GM12873 (cell line): ENCODE data around the gene LAMA3.

Source experiments
- TF ChIP-seq, protein P1 (sequence below): IDR thresholded peaks from 2 replicates; pipeline ENCODE4 v1.5.1; 2012; ENCODE audit warnings: low read depth, mild to moderate bottlenecking, moderate library complexity, low read length, control low read depth; ENCODE audit not compliant: insufficient read depth; ENCODE audit errors: missing control alignments

Gene LAMA3

DNA sequence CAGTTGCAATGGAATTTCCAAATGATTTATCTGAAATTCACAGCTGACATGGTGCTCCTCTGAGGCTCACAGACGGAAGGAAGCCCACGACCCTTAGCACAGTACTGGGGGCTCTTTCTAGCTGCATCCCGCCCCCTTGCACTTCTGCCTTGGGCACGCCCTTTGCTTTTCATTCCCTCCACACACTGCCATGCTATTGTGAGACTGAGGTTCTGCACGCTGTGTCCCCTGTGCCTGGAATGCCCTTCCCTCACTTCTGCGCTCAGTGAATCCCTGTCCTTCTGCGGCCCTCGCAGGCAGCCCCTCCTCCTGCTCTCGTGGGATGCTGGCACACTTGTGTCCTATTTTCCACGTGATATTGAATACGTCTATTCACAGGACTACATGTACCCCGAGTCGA, 189.9 kb downstream of the LAMA3 start:
- TF ChIP-seq, protein P1, sequence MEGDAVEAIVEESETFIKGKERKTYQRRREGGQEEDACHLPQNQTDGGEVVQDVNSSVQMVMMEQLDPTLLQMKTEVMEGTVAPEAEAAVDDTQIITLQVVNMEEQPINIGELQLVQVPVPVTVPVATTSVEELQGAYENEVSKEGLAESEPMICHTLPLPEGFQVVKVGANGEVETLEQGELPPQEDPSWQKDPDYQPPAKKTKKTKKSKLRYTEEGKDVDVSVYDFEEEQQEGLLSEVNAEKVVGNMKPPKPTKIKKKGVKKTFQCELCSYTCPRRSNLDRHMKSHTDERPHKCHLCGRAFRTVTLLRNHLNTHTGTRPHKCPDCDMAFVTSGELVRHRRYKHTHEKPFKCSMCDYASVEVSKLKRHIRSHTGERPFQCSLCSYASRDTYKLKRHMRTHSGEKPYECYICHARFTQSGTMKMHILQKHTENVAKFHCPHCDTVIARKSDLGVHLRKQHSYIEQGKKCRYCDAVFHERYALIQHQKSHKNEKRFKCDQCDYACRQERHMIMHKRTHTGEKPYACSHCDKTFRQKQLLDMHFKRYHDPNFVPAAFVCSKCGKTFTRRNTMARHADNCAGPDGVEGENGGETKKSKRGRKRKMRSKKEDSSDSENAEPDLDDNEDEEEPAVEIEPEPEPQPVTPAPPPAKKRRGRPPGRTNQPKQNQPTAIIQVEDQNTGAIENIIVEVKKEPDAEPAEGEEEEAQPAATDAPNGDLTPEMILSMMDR, result no peak

DNA sequence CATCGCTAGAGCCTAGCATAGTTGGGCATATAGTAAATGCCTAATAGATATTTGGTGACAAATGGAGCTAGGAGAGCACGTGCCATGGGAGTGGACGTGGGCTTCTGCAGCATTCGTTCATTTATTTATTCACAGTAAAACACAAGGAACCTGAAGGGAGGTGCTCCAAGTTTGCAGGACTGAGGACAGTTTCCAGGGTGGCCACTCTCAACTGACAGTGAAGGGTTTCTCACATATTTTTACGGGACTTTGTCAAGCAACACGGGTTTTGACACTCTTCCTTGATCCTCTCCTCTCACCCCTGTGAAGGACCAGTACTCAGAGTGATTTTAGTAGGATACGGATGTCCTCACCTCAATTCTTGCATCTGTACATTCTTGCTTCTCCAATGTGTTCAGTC, 190.3 kb downstream of the LAMA3 start:
- TF ChIP-seq, protein P1, result no peak

- TF ChIP-seq, protein P1, result no peak
These were observed 190.8 kb downstream of the LAMA3 start for GRCh38 chr18:23879966-23880565.

DNA sequence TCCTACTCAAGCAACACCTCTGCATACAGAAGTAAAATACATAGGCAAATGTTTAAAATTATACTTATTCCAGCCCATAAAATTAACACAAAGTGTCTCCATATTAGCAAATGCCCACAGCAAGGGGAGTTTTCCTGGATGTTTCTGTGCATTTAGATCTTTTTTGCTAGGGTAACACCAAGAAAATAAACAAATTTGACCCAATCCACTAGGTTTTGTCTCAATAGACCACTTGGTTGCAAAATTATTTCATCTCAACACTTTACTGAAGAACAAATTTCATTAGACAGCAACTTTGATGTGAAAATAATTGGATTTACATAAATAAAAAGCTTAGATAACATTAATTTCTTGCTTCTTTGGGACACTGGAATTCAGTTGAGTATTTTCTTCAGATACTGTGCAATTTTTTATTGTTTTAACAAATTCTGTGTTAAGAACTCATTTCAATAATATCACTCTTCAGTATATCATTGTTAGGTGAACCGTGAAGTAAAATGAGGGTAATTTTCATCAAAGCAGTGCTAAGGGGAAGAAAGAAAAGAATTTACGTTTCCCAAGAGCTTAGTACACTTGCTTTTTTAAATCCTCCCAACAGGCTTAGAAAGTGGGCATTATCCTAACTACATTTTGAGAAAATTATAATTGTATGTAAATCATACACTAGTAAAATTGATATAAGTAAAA, 191.8 kb downstream of the LAMA3 start:
- TF ChIP-seq, protein P1, result no peak

DNA sequence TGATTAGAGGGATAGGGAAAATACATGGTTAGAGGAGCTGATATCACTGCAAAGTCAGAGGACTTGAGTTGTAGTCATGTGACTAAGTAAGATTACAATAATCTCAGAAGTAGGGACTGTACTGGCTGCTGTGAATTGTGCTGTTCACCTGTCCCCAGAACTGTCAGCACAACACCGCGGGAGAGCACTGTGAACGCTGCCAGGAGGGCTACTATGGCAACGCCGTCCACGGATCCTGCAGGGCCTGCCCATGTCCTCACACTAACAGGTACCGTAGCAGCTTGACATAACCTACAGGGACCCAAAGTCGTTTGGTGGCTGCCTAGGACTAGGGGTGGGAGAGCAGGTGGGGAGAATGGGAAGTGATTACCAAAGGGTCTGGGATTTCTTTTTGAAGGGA, 192.5 kb downstream of the LAMA3 start:
- TF ChIP-seq, protein P1, result no peak

DNA sequence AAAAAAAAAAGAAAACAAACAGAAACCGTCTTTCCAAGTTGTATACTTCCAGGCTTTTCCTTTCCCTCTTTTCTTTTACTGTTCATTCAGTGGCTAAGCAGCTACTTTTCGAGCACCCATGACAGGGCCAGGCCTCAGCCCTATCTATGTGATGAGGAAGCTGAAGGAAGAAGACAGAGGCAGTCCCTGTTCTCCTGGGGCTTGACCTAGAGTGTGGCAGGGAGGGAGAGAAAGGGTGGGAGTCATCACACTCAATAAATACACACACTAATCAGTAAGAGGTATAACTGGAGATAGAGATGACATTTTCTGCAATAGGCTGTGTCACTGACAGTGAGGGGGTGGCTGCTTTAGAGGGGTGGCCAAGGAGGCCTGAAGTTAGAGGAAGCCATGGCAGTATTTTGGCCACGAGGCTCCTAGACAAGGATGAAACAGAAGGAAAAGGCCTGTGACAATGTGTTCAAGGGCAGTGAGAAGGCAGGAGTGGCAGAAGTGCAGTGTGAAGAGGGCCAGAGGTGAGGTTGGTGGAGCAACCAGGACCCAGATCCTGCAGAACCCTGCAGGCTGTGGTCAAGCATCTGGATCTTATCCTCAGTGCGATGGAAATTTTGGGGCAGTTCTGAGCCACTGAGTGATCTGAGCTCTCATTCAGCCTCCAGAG, 193.5 kb downstream of the LAMA3 start:
- TF ChIP-seq, protein P1, result no peak

GRCh38 chr18:23883277-23883790, 194.1 kb downstream of the LAMA3 start:
- TF ChIP-seq, protein P1, result no peak
